Activated naive CD8-positive, alpha-beta T cell treated with anti-CD3 and anti-CD28 coated beads, Interleukin-2, amount 50 U/mL, for 16 hours (primary cell): ENCODE measurements around the gene DLL1.
"Not testable (repeated sequence)": the region's sequence is repeated elsewhere in the genome, so short reads cannot be mapped to it uniquely, and the experiment has no call there.

Source experiments
- DNase-seq: peaks from one replicate; pipeline ENCODE4 v3.0.0-alpha.2; 2020; ENCODE audit warnings: low read depth, low spot score

The DLL1 gene

GRCh38 chr6:170290296-170291128, at the start of gene DLL1:
DLL1 (minus strand) TSS chr6:170291078; CDS start chr6:170290139, 939 bp downstream.
- DNase-seq: no peak

- not testable (repeated sequence) for DNase-seq
Measured at GRCh38 chr6:170335199-170335598, 44.3 kb upstream of the DLL1 start.

- DNase-seq: no peak
Measured at GRCh38 chr6:170329321-170329720, 38.4 kb upstream of the DLL1 start.

GRCh38 chr6:170317718-170318117, 26.8 kb upstream of the DLL1 start:
- no peak for DNase-seq

GRCh38 chr6:170317076-170317475, 26.2 kb upstream of the DLL1 start:
- no peak for DNase-seq

- no peak for DNase-seq
Measured at GRCh38 chr6:170316071-170316470, 25.2 kb upstream of the DLL1 start.

GRCh38 chr6:170314983-170315382, 24.1 kb upstream of the DLL1 start:
- no peak for DNase-seq

GRCh38 chr6:170313716-170314295, 22.9 kb upstream of the DLL1 start:
- no peak for DNase-seq

- no peak for DNase-seq
Measured at GRCh38 chr6:170312876-170313275, 22.0 kb upstream of the DLL1 start.

- no peak for DNase-seq
Measured at GRCh38 chr6:170311696-170312095, 20.8 kb upstream of the DLL1 start.

- DNase-seq: no peak
Measured at GRCh38 chr6:170308761-170309160, 17.9 kb upstream of the DLL1 start.

- no peak for DNase-seq
Measured at GRCh38 chr6:170307080-170307545, 16.2 kb upstream of the DLL1 start.

GRCh38 chr6:170306324-170307079, 15.6 kb upstream of the DLL1 start, which contains the start of gene FAM120B:
FAM120B (plus strand) TSS chr6:170306758; CDS start chr6:170317391, 10,633 bp downstream.
- peak; percentile 93 for DNase-seq

- DNase-seq: no peak
Measured at GRCh38 chr6:170305805-170306323, 15.0 kb upstream of the DLL1 start.

- DNase-seq: no peak
Measured at GRCh38 chr6:170301184-170301583, 10.3 kb upstream of the DLL1 start.

- no peak for DNase-seq
Measured at GRCh38 chr6:170298688-170299087, 7.8 kb upstream of the DLL1 start.

GRCh38 chr6:170297576-170298330, 6.9 kb upstream of the DLL1 start:
- DNase-seq: no peak

- DNase-seq: no peak
Measured at GRCh38 chr6:170296746-170297575, 6.1 kb upstream of the DLL1 start.

GRCh38 chr6:170296423-170296745, 5.5 kb upstream of the DLL1 start:
- no peak for DNase-seq
